ENCODE results near the gene MUC21.

The MUC21 gene

GRCh38 chr6:30990422-30991086, 7.0 kb downstream of the MUC21 start:
- peaks cover 5% of the 10 kb centered on the region; the same call in 1 of the 2 replicates for H3K9me3 ChIP-seq (ENCODE audit: insufficient read depth, low read length)
- H3K4me2 ChIP-seq (ENCODE audit: low read depth, low read length, poor library complexity, severe bottlenecking): no peak overlapping the region
- H3K27me3 ChIP-seq (ENCODE audit: low read length): no peaks in the 10 kb centered on the region
- H4K20me1 ChIP-seq (ENCODE audit: low read depth, low read length): no peaks in the 10 kb centered on the region
- TF ChIP-seq CTCF (IDR thresholded peaks at IDR 0.05; ENCODE audit: insufficient read depth, low read length, poor library complexity, severe bottlenecking) (no peak), EZH2phosphoT487 (conservative IDR thresholded peaks at IDR 0.05; ENCODE audit: low read length) (no peak)
- no peaks in the 10 kb centered on the region for H3F3A ChIP-seq (ENCODE audit: insufficient read depth)
- no peak overlapping the region for H3K27ac ChIP-seq (ENCODE audit: low read depth, low read length)
- H3K36me3 ChIP-seq (ENCODE audit: low read length): no peaks in the 10 kb centered on the region
- no peak overlapping the region for H3K4me3 ChIP-seq (ENCODE audit: insufficient read depth, low read length, poor library complexity, severe bottlenecking)
- H3K9ac ChIP-seq (ENCODE audit: low read length): no peak overlapping the region
- H3K9me2 ChIP-seq (replicated peaks; ENCODE audit: insufficient read depth, low read length): no peaks in the 10 kb centered on the region
- no peak overlapping the region for H2AFZ ChIP-seq (ENCODE audit: low read depth, low read length, severe bottlenecking)
- no peaks in the 10 kb centered on the region for H3K79me2 ChIP-seq (ENCODE audit: insufficient read depth, low read length)

GRCh38 chr6:30991891-30992290, 8.4 kb downstream of the MUC21 start:
- Histone ChIP-seq H3K36me3 (ENCODE audit: low read length) (no peaks in the 10 kb centered on the region), H3K4me3 (ENCODE audit: insufficient read depth, low read length, poor library complexity, severe bottlenecking) (no peak overlapping the region), H3K79me2 (ENCODE audit: insufficient read depth, low read length) (no peaks in the 10 kb centered on the region), H3K4me2 (ENCODE audit: low read depth, low read length, poor library complexity, severe bottlenecking) (no peak overlapping the region), H3K27ac (ENCODE audit: low read depth, low read length) (no peak overlapping the region), H3K9me2 (replicated peaks; ENCODE audit: insufficient read depth, low read length) (no peaks in the 10 kb centered on the region), H4K20me1 (ENCODE audit: low read depth, low read length) (no peaks in the 10 kb centered on the region), H2AFZ (ENCODE audit: low read depth, low read length, severe bottlenecking) (no peak overlapping the region), H3F3A (ENCODE audit: insufficient read depth) (no peaks in the 10 kb centered on the region), H3K27me3 (ENCODE audit: low read length) (no peaks in the 10 kb centered on the region), H3K9me3 (ENCODE audit: insufficient read depth, low read length) (peaks cover 5% of the 10 kb centered on the region; the same call in 1 of the 2 replicates), H3K9ac (ENCODE audit: low read length) (no peak overlapping the region)
- no peak for TF ChIP-seq EZH2phosphoT487 (conservative IDR thresholded peaks at IDR 0.05; ENCODE audit: low read length)

- H3F3A ChIP-seq (ENCODE audit: insufficient read depth): no peaks in the 10 kb centered on the region
- no peak overlapping the region for H3K4me3 ChIP-seq (ENCODE audit: insufficient read depth, low read length, poor library complexity, severe bottlenecking)
- H3K27ac ChIP-seq (ENCODE audit: low read depth, low read length): no peak overlapping the region
- no peak overlapping the region for H3K4me2 ChIP-seq (ENCODE audit: low read depth, low read length, poor library complexity, severe bottlenecking)
- no peaks in the 10 kb centered on the region for H3K79me2 ChIP-seq (ENCODE audit: insufficient read depth, low read length)
- no peaks in the 10 kb centered on the region for H4K20me1 ChIP-seq (ENCODE audit: low read depth, low read length)
- no peaks in the 10 kb centered on the region for H3K27me3 ChIP-seq (ENCODE audit: low read length)
- H3K36me3 ChIP-seq (ENCODE audit: low read length): no peaks in the 10 kb centered on the region
- H3K9ac ChIP-seq (ENCODE audit: low read length): no peak overlapping the region
- no peaks in the 10 kb centered on the region for H3K9me2 ChIP-seq (replicated peaks; ENCODE audit: insufficient read depth, low read length)
- peaks cover 5% of the 10 kb centered on the region; the same call in 1 of the 2 replicates for H3K9me3 ChIP-seq (ENCODE audit: insufficient read depth, low read length)
- TF ChIP-seq CTCF (IDR thresholded peaks at IDR 0.05; ENCODE audit: insufficient read depth, low read length, poor library complexity, severe bottlenecking) (no peak), EZH2phosphoT487 (conservative IDR thresholded peaks at IDR 0.05; ENCODE audit: low read length) (no peak)
- H2AFZ ChIP-seq (ENCODE audit: low read depth, low read length, severe bottlenecking): no peak overlapping the region
Measured at GRCh38 chr6:30997301-30997700, 13.8 kb downstream of the MUC21 start.

- Histone ChIP-seq H3K27ac (ENCODE audit: low read depth, low read length) (no peak overlapping the region), H2AFZ (ENCODE audit: low read depth, low read length, severe bottlenecking) (no peak overlapping the region)
Measured at GRCh38 chr6:30998785-30999184, 15.3 kb downstream of the MUC21 start.

More at GRCh38 chr6:30998785-30999184, 15.3 kb downstream of the MUC21 start:
- no peak for TF ChIP-seq CTCF (IDR thresholded peaks at IDR 0.05; ENCODE audit: insufficient read depth, low read length, poor library complexity, severe bottlenecking)
- no peak for TF ChIP-seq EZH2phosphoT487 (conservative IDR thresholded peaks at IDR 0.05; ENCODE audit: low read length)
- H3K79me2 ChIP-seq (ENCODE audit: insufficient read depth, low read length): no peaks in the 10 kb centered on the region
- no peaks in the 10 kb centered on the region for H4K20me1 ChIP-seq (ENCODE audit: low read depth, low read length)
- no peak overlapping the region for H3K4me2 ChIP-seq (ENCODE audit: low read depth, low read length, poor library complexity, severe bottlenecking)
- no peaks in the 10 kb centered on the region for H3F3A ChIP-seq (ENCODE audit: insufficient read depth)
- no peak overlapping the region for H3K4me3 ChIP-seq (ENCODE audit: insufficient read depth, low read length, poor library complexity, severe bottlenecking)
- no peaks in the 10 kb centered on the region for H3K36me3 ChIP-seq (ENCODE audit: low read length)
- H3K9ac ChIP-seq (ENCODE audit: low read length): no peak overlapping the region
- H3K9me3 ChIP-seq (ENCODE audit: insufficient read depth, low read length): peaks cover 5% of the 10 kb centered on the region; the same call in 1 of the 2 replicates
- no peaks in the 10 kb centered on the region for H3K9me2 ChIP-seq (replicated peaks; ENCODE audit: insufficient read depth, low read length)
- no peaks in the 10 kb centered on the region for H3K27me3 ChIP-seq (ENCODE audit: low read length)
